CD4-positive, alpha-beta memory T cell (primary cell): ENCODE measurements around the gene EIF2B5. TPM values are rescaled to one million over a fixed set of nuclear protein-coding genes. Genes with fewer than 3 reads are reported as not detected.

ENCODE experiments used
- CTCF ChIA-PET: fragments of 350-600 bp; sonication (Branson Sonifier 250); formaldehyde crosslinking; loops from one replicate; lab custom pipeline; 2021; ENCODE audit warnings: inconsistent platforms; ENCODE audit not compliant: partially characterized antibody; lab: Charles Lee
- POLR2A ChIA-PET: fragments of 350-600 bp; sonication (Branson Sonifier 250); formaldehyde crosslinking; loops from one replicate; lab custom pipeline; 2021; ENCODE audit not compliant: partially characterized antibody; lab: Charles Lee
- DNase-seq, 5 donors: peaks; one replicate each; pipeline versions ENCODE4 v3.0.0 to v3.0.0-alpha.2; 2020 to 2022; ENCODE audit warnings: mixed read lengths in 1 of 5
- H3K27ac ChIP-seq: one replicate; pipeline ENCODE4 v1.7.0; 2013; ENCODE audit warnings: low read depth, low read length
- H3K27me3 ChIP-seq: 2 replicates; pipeline ENCODE4 v1.7.0; 2013; ENCODE audit warnings: mild to moderate bottlenecking, low read length, moderate library complexity; ENCODE audit not compliant: insufficient read depth
- H3K36me3 ChIP-seq: 2 replicates; pipeline ENCODE4 v1.7.0; 2013; ENCODE audit warnings: mild to moderate bottlenecking, low read length, moderate library complexity; ENCODE audit not compliant: insufficient read depth
- H3K4me1 ChIP-seq: 2 replicates; pipeline ENCODE4 v1.7.0; 2013; ENCODE audit warnings: mild to moderate bottlenecking, low read length, moderate library complexity; ENCODE audit not compliant: insufficient read depth
- H3K4me3 ChIP-seq, 2 donors: one replicate each; pipeline ENCODE4 v1.7.0; 2013; ENCODE audit warnings: low read length in 2 of 2, mild to moderate bottlenecking in 1 of 2
- H3K9me3 ChIP-seq, 2 donors: one replicate each; pipeline ENCODE4 v1.7.0; 2013; ENCODE audit warnings: low read length in 2 of 2, control low read depth in 1 of 2; ENCODE audit not compliant: control insufficient read depth in 1 of 2
- H3K27ac Mint-ChIP-seq, 7 donors: one replicate each; pipeline ENCODE4 v1.8.0; 2020 to 2021; ENCODE audit warnings: mixed read lengths in 7 of 7, mild to moderate bottlenecking in 6 of 7, inconsistent platforms in 3 of 7, moderate library complexity in 3 of 7
- H3K27me3 Mint-ChIP-seq, 2 donors: one replicate each; pipeline ENCODE4 v1.8.0; 2020 to 2021; ENCODE audit warnings: mixed read lengths in 2 of 2
- H3K36me3 Mint-ChIP-seq, 2 donors: one replicate each; pipeline ENCODE4 v1.8.0; 2020 to 2021; ENCODE audit warnings: mixed read lengths in 2 of 2, inconsistent platforms in 1 of 2, mild to moderate bottlenecking in 1 of 2
- H3K4me1 Mint-ChIP-seq, 4 donors: one replicate each; pipeline ENCODE4 v1.8.0; 2020 to 2021; ENCODE audit warnings: mixed read lengths in 4 of 4, mild to moderate bottlenecking in 1 of 4
- H3K4me3 Mint-ChIP-seq, 8 donors: one replicate each; pipeline ENCODE4 v1.8.0; 2020 to 2021; ENCODE audit warnings: mixed read lengths in 8 of 8, mild to moderate bottlenecking in 7 of 8, moderate library complexity in 6 of 8, inconsistent platforms in 3 of 8
- H3K9me3 Mint-ChIP-seq, 8 donors: one replicate each; pipeline ENCODE4 v1.8.0; 2020 to 2021; ENCODE audit warnings: mixed read lengths in 8 of 8, mild to moderate bottlenecking in 5 of 8, inconsistent platforms in 3 of 8, moderate library complexity in 1 of 8
- intact Hi-C: fragments of 100-400 bp; cut with micrococcal nuclease; formaldehyde crosslinking; loops from one replicate; pipeline ENCODE4 v1.15.1; 2023
- polyA plus RNA-seq, 2 donors: library from polyadenylated mRNA; unstranded; fragments of 300-500 nt; fragmentation: Illumina TruSeq; gene quantifications; one replicate each; pipeline ENCODE4 v1.2.3, GENCODE V29; 2021
- total RNA-seq, 2 experiments: library from RNA; stranded (reverse); gene quantifications; one replicate each; pipeline ENCODE4 v1.2.3, GENCODE V29; 2021

EIF2B5 gene
- total and polyA plus RNA-seq, 4 experiments from 2014 or later = 59.6 to 87.6 (median 75.9) TPM

- no peaks in the 10 kb centered on the region for H3K36me3 ChIP-seq
- H3K27ac ChIP-seq = peak overlapping the region; percentile 78
- intact Hi-C loops = loop anchor here (10.0 kb wide), 1 partner anchor 411 kb away; no protein-coding TSS in a partner anchor
- peak overlapping the region; percentile 95 to 96 for H3K4me3 ChIP-seq
- Mint-ChIP-seq H3K4me1 (peaks cover 23 to 49% (median 33%) of the 10 kb centered on the region in 4 donors), H3K4me3 (peak overlapping the region; percentile 95 to 99 (median 98)), H3K27me3 (no peaks in the 10 kb centered on the region), H3K9me3 (no peaks in the 10 kb centered on the region), H3K36me3 (peaks cover 9 to 35% of the 10 kb centered on the region in 2 donors), H3K27ac (peak overlapping the region; percentile 90 to 98 (median 97))
- H3K27me3 ChIP-seq = no peaks in the 10 kb centered on the region
- ChIA-PET CTCF (interaction anchor here (0.7 to 1.9 kb wide), 9 partner anchors 9 to 249 kb away, joined by 3 to 8 read pairs (median 4); partner anchors contain the start of genes ABCC5, DVL3, EEF1AKMT4 and PARL), POLR2A (interaction anchor here (0.9 to 2.6 kb wide), 15 partner anchors 9 to 249 kb away, joined by 3 to 20 read pairs (median 5); partner anchors contain the start of genes ABCF3, AP2M1, DVL3 and PARL)
- DNase-seq = peak; percentile 16 to 46 (median 22)
- H3K4me1 ChIP-seq = peaks cover 28% of the 10 kb centered on the region
- H3K9me3 ChIP-seq = no peaks in the 10 kb centered on the region
These were observed 1.1 kb upstream of the EIF2B5 start for GRCh38 chr3:184133840-184134745.

DNA sequence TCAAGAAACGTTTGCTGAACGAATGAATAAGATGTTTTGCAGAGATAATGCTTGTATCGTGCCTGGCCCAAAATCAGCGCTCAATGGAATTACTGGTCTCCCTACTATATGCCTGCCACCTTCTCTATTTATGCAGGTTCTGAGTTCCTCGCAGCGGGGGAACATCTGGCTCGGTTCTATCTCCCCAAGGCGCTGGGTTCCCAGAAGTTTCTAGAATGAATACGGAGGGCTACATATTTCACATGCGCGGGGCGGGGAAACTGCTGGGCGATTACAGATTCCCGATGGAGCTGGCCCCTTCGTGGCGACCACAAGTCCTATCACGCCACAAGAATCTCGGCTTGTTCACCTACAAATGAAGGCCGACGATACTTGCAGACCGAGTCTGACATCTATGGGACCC lies 411 bp upstream of the EIF2B5 start:
- peaks cover 9 to 35% of the 10 kb centered on the region in 2 donors for H3K36me3 Mint-ChIP-seq
- intact Hi-C loops = loop anchor here (1.0 to 10.0 kb wide), 8 partner anchors 21 to 410 kb away; partner anchors contain the start of genes ABCC5, AP2M1, DVL3 and EEF1AKMT4
- no peaks in the 10 kb centered on the region for H3K9me3 Mint-ChIP-seq
- CTCF ChIA-PET = interaction anchor here (0.9 to 1.9 kb wide), 6 partner anchors 10 to 250 kb away, joined by 3 to 8 read pairs (median 4); partner anchors contain the start of genes ABCC5 and PARL
- H3K27ac Mint-ChIP-seq = peak overlapping the region; percentile 90 to 98 (median 97)
- no peak for DNase-seq
- peak overlapping the region; percentile 78 for H3K27ac ChIP-seq
- H3K4me3 Mint-ChIP-seq = peak overlapping the region; percentile 95 to 99 (median 98)
- H3K4me1 ChIP-seq = peaks cover 28% of the 10 kb centered on the region
- H3K9me3 ChIP-seq = no peaks in the 10 kb centered on the region
- H3K4me1 Mint-ChIP-seq = peaks cover 23 to 49% (median 33%) of the 10 kb centered on the region in 4 donors
- no peaks in the 10 kb centered on the region for H3K36me3 ChIP-seq
- peak overlapping the region; percentile 95 to 96 for H3K4me3 ChIP-seq
- H3K27me3 ChIP-seq = no peaks in the 10 kb centered on the region
- POLR2A ChIA-PET = interaction anchor here (0.8 to 2.6 kb wide), 22 partner anchors 8 to 677 kb away, joined by 3 to 20 read pairs (median 4); partner anchors contain the start of genes ABCF3, AP2M1, CLCN2 and DVL3
- H3K27me3 Mint-ChIP-seq = no peaks in the 10 kb centered on the region

DNA sequence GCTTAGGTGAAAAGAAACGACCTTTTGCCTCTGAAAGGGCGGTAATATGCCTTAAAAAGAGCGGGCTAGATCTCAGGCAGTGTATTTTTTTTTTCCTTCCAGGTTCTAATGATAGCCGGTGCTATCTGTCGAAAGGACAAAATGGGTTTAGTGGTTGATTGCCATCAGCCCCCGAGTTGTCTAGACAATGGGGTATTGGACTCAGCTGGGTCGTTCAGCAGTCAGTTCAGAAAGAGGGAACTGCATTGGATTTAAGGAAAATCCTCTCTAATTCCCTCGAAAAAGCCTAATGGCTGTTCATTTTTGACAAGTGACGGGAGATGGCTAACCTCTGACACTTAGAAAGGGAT lies 728 bp downstream of the EIF2B5 start:
- Histone ChIP-seq H3K9me3 (no peaks in the 10 kb centered on the region), H3K27ac (peak overlapping the region; percentile 78), H3K4me3 (peak overlapping the region; percentile 95 to 96), H3K27me3 (no peaks in the 10 kb centered on the region), H3K4me1 (peaks cover 28% of the 10 kb centered on the region), H3K36me3 (peaks cover 10% of the 10 kb centered on the region)
- Mint-ChIP-seq H3K4me3 (peak overlapping the region; percentile 95 to 99 (median 98)), H3K9me3 (no peaks in the 10 kb centered on the region), H3K27ac (peak overlapping the region; percentile 90 to 98 (median 97)), H3K4me1 (peaks cover 23 to 49% (median 33%) of the 10 kb centered on the region in 4 donors), H3K36me3 (peaks cover 19 to 45% of the 10 kb centered on the region in 2 donors), H3K27me3 (no peaks in the 10 kb centered on the region)
- ChIA-PET CTCF (interaction anchor here (0.9 to 1.0 kb wide), 3 partner anchors 11 to 104 kb away, joined by 3 read pairs; no protein-coding TSS in a partner anchor), POLR2A (interaction anchor here (0.7 to 2.6 kb wide), 16 partner anchors 9 to 676 kb away, joined by 3 to 20 read pairs (median 6); partner anchors contain the start of genes ABCF3, AP2M1, DVL3 and EEF1AKMT4)
- no peak for DNase-seq
- intact Hi-C loops = loop anchor here (1.0 to 10.0 kb wide), 8 partner anchors 19 to 409 kb away; partner anchors contain the start of genes ABCC5, AP2M1, DVL3 and EEF1AKMT4

DNA sequence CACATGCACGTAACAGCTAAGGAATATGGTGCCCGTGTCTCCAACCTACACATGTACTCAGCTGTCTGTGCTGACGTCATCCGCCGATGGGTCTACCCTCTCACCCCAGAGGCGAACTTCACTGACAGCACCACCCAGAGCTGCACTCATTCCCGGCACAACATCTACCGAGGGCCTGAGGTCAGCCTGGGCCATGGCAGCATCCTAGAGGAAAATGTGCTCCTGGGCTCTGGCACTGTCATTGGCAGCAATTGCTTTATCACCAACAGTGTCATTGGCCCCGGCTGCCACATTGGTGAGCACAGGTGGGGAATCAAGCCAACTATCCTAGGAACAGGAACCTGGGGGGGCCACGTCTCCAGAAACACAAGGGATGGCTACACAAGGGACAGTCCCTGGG lies 5.3 kb downstream of the EIF2B5 start:
- H3K9me3 ChIP-seq = no peaks in the 10 kb centered on the region
- intact Hi-C loops = no loop called here
- Mint-ChIP-seq H3K27ac (peak overlapping the region in 1 of 7 donors; percentile 30), H3K27me3 (no peaks in the 10 kb centered on the region), H3K36me3 (peaks cover 37 to 76% of the 10 kb centered on the region in 2 donors), H3K9me3 (no peaks in the 10 kb centered on the region), H3K4me1 (peaks cover 18 to 27% (median 23%) of the 10 kb centered on the region in 4 donors), H3K4me3 (no peak overlapping the region)
- ChIA-PET CTCF (no interaction called here), POLR2A (no interaction called here)
- H3K36me3 ChIP-seq = peaks cover 53% of the 10 kb centered on the region
- peaks cover 20% of the 10 kb centered on the region for H3K4me1 ChIP-seq
- no peaks in the 10 kb centered on the region for H3K27me3 ChIP-seq
- no peak overlapping the region for H3K27ac ChIP-seq
- H3K4me3 ChIP-seq = no peak overlapping the region
- DNase-seq = no peak

DNA sequence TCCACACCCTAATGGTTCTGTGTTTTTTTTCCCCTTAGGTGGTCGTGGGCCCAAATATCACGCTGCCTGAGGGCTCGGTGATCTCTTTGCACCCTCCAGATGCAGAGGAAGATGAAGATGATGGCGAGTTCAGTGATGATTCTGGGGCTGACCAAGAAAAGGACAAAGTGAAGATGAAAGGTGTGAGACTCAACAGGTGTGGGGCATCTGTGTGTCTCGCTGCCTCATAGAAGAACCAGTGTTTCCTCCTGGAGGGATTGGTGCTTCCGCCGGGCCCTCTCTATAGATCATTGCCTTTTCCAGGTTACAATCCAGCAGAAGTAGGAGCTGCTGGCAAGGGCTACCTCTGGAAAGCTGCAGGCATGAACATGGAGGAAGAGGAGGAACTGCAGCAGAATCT lies 7.0 kb downstream of the EIF2B5 start:
- peaks cover 37 to 73% of the 10 kb centered on the region in 2 donors for H3K36me3 Mint-ChIP-seq
- no peaks in the 10 kb centered on the region for H3K9me3 Mint-ChIP-seq
- H3K36me3 ChIP-seq = peaks cover 53% of the 10 kb centered on the region
- intact Hi-C loops = no loop called here
- H3K27me3 Mint-ChIP-seq = no peaks in the 10 kb centered on the region
- no peak overlapping the region for H3K4me3 Mint-ChIP-seq
- H3K4me3 ChIP-seq = no peak overlapping the region
- H3K4me1 ChIP-seq = peaks cover 4% of the 10 kb centered on the region
- DNase-seq = no peak
- POLR2A ChIA-PET = no interaction called here
- CTCF ChIA-PET = interaction anchor here (0.8 kb wide), 1 partner anchor 32 kb away, joined by 3 read pairs; the partner anchor contains the start of gene AP2M1
- no peaks in the 10 kb centered on the region for H3K27me3 ChIP-seq
- peaks cover 3 to 10% (median 8%) of the 10 kb centered on the region in 4 donors for H3K4me1 Mint-ChIP-seq
- no peak overlapping the region for H3K27ac Mint-ChIP-seq
- H3K9me3 ChIP-seq = no peaks in the 10 kb centered on the region
- no peak overlapping the region for H3K27ac ChIP-seq

DNA sequence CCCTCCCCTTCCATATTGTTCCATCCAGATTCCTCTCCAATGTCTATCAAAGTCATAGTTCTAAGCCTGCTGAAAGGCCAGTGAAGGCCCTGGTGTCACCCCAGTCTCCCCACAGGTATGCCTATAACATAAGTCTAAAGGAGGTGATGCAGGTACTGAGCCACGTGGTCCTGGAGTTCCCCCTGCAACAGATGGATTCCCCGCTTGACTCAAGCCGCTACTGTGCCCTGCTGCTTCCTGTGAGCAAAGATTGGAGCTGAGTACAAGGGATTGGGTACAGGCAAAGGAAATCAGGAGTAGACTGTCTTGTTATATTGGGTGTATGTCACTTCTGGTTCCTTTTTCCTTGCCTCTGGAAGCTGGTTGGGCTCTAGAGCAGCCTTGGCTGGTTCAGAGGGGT lies 8.2 kb downstream of the EIF2B5 start:
- Histone ChIP-seq H3K9me3 (no peaks in the 10 kb centered on the region), H3K36me3 (peaks cover 53% of the 10 kb centered on the region), H3K27me3 (no peaks in the 10 kb centered on the region), H3K4me3 (no peak overlapping the region), H3K27ac (no peak overlapping the region), H3K4me1 (no peaks in the 10 kb centered on the region)
- Mint-ChIP-seq H3K27me3 (no peaks in the 10 kb centered on the region), H3K9me3 (no peaks in the 10 kb centered on the region), H3K36me3 (peaks cover 28 to 65% of the 10 kb centered on the region in 2 donors), H3K4me3 (no peak overlapping the region), H3K27ac (no peak overlapping the region), H3K4me1 (no peaks in the 10 kb centered on the region)
- DNase-seq = no peak
- intact Hi-C loops = no loop called here
- POLR2A ChIA-PET = no interaction called here
- CTCF ChIA-PET = no interaction called here
